Activated naive CD4-positive, alpha-beta T cell treated with Interleukin-2 at 50 U/mL for 16 hours (primary cell): ENCODE measurements around the gene HERPUD1.
A peak's percentile ranks its signal among the peaks of the same experiment; 100 is the strongest.

ENCODE experiments used
- DNase-seq: peaks from one replicate; pipeline ENCODE4 v3.0.0-alpha.2; 2020

The HERPUD1 gene

GRCh38 chr16:56911771-56912571 lies 20.0 kb upstream of the HERPUD1 start:
- no peak for DNase-seq

- DNase-seq: no peak
Measured at GRCh38 chr16:56912746-56913708, 18.9 kb upstream of the HERPUD1 start.

GRCh38 chr16:56914896-56915295 lies 17.0 kb upstream of the HERPUD1 start:
- no peak for DNase-seq

GRCh38 chr16:56915336-56916119 lies 16.4 kb upstream of the HERPUD1 start:
- DNase-seq: no peak

GRCh38 chr16:56916571-56917403 lies 15.2 kb upstream of the HERPUD1 start:
- peak; percentile 21 for DNase-seq

- DNase-seq: no peak
Measured at GRCh38 chr16:56918467-56919012, 13.4 kb upstream of the HERPUD1 start.

GRCh38 chr16:56919099-56919800 lies 12.7 kb upstream of the HERPUD1 start:
- no peak for DNase-seq

- DNase-seq: no peak
Measured at GRCh38 chr16:56921571-56921970, 10.4 kb upstream of the HERPUD1 start.

- no peak for DNase-seq
Measured at GRCh38 chr16:56923481-56924091, 8.4 kb upstream of the HERPUD1 start.

GRCh38 chr16:56927471-56927870 lies 4.5 kb upstream of the HERPUD1 start:
- DNase-seq: no peak

GRCh38 chr16:56929639-56930038 lies 2.3 kb upstream of the HERPUD1 start:
- DNase-seq: no peak

GRCh38 chr16:56930486-56931270 lies 1.3 kb upstream of the HERPUD1 start:
- no peak for DNase-seq

GRCh38 chr16:56931271-56931891 lies 561 bp upstream of the HERPUD1 start:
- no peak for DNase-seq

GRCh38 chr16:56932721-56933619 lies 1.0 kb downstream of the HERPUD1 start:
- peak; percentile 46 for DNase-seq

- DNase-seq: no peak
Measured at GRCh38 chr16:56933828-56934598, 2.1 kb downstream of the HERPUD1 start.

- DNase-seq: peak; percentile 24
Measured at GRCh38 chr16:56934599-56935145, 2.7 kb downstream of the HERPUD1 start.

- DNase-seq: no peak
Measured at GRCh38 chr16:56935201-56935600, 3.3 kb downstream of the HERPUD1 start.
